Kidney epithelial cell (primary cell): Measurements from ENCODE around the gene DOP1B. TPM values are rescaled to one million over a fixed set of nuclear protein-coding genes. Genes with fewer than 3 reads are reported as not detected.

Experiments
- DNase-seq: peaks from one replicate; pipeline ENCODE4 v3.0.0-alpha.2; 2010; ENCODE audit warnings: low read depth
- H3K27me3 ChIP-seq: 2 replicates; pipeline ENCODE4 v1.6.0; 2011; ENCODE audit warnings: low read length; ENCODE audit not compliant: control insufficient read depth, insufficient read depth
- H3K36me3 ChIP-seq: 2 replicates; pipeline ENCODE4 v1.5.1; 2011; ENCODE audit warnings: low read length; ENCODE audit not compliant: control insufficient read depth, insufficient read depth
- H3K4me3 ChIP-seq: 2 replicates; pipeline ENCODE4 v1.5.1; 2011; ENCODE audit warnings: low read depth, mild to moderate bottlenecking, control low read depth, low read length
- CTCF ChIP-seq: IDR thresholded peaks from 2 replicates; pipeline ENCODE4 v1.5.1; 2011; ENCODE audit warnings: mild to moderate bottlenecking, moderate library complexity, low read length, control low read depth, inconsistent platforms; ENCODE audit not compliant: insufficient read depth, poor library complexity, severe bottlenecking
- total RNA-seq: library from RNA; depleted of rRNA; stranded (reverse); fragments of >200 nt; gene quantifications from 2 replicates; pipeline ENCODE4 v1.2.3, GENCODE V29; 2015

DOP1B gene
- total RNA-seq, 1 donor from 2014 or later: 31.5 TPM

- no peak for TF ChIP-seq CTCF
- peaks cover 1% of the 10 kb centered on the region for H3K36me3 ChIP-seq
- no peaks in the 10 kb centered on the region for H3K27me3 ChIP-seq
- DNase-seq: no peak
- no peak overlapping the region for H3K4me3 ChIP-seq
Observed at GRCh38 chr21:36184545-36184944, 27.9 kb downstream of the DOP1B start.

GRCh38 chr21:36185523-36185922, 28.9 kb downstream of the DOP1B start:
- TF ChIP-seq CTCF: no peak
- Histone ChIP-seq H3K36me3 (peaks cover 1% of the 10 kb centered on the region), H3K4me3 (no peak overlapping the region), H3K27me3 (no peaks in the 10 kb centered on the region)
- no peak for DNase-seq

- Histone ChIP-seq H3K4me3 (no peak overlapping the region), H3K36me3 (peaks cover 1% of the 10 kb centered on the region), H3K27me3 (no peaks in the 10 kb centered on the region)
- TF ChIP-seq CTCF: no peak
- DNase-seq: no peak
Observed at GRCh38 chr21:36186081-36186480, 29.5 kb downstream of the DOP1B start.

- H3K4me3 ChIP-seq: no peak overlapping the region
- TF ChIP-seq CTCF: no peak
- DNase-seq: no peak
- peaks cover 1% of the 10 kb centered on the region for H3K36me3 ChIP-seq
- H3K27me3 ChIP-seq: no peaks in the 10 kb centered on the region
Observed at GRCh38 chr21:36186506-36187399, 30.1 kb downstream of the DOP1B start.

GRCh38 chr21:36188081-36188681, 31.6 kb downstream of the DOP1B start:
- peaks cover 1% of the 10 kb centered on the region for H3K36me3 ChIP-seq
- H3K4me3 ChIP-seq: no peak overlapping the region
- no peak for DNase-seq
- H3K27me3 ChIP-seq: no peaks in the 10 kb centered on the region
- no peak for TF ChIP-seq CTCF
